Thymus (tissue), 11 donors: ENCODE results near the gene DDAH1. TPM values are rescaled to one million over a fixed set of nuclear protein-coding genes. Genes with fewer than 3 reads are reported as not detected.
A peak's percentile ranks its signal among the peaks of the same experiment; 100 is the strongest.

Source experiments
- DNase-seq, 9 donors: peaks; one replicate each; pipeline ENCODE4 v3.0.0-alpha.2; 2013; ENCODE audit warnings: low spot score in 9 of 9, low read depth in 6 of 9, missing footprints in 1 of 9
- H3K27ac ChIP-seq, 2 donors: one replicate each; pipeline ENCODE4 v1.5.1; 2013; ENCODE audit warnings: control low read depth in 1 of 2, low read depth in 1 of 2, low read length in 1 of 2, mild to moderate bottlenecking in 1 of 2, moderate library complexity in 1 of 2
- H3K27me3 ChIP-seq, 2 donors: one replicate each; pipeline ENCODE4 v1.5.1; 2013; ENCODE audit warnings: low read length in 1 of 2; ENCODE audit not compliant: control insufficient read depth in 2 of 2, insufficient read depth in 1 of 2
- H3K36me3 ChIP-seq, 2 donors: one replicate each; pipeline ENCODE4 v1.5.1; 2013; ENCODE audit warnings: low read length in 1 of 2, mild to moderate bottlenecking in 1 of 2, moderate library complexity in 1 of 2; ENCODE audit not compliant: control insufficient read depth in 2 of 2, insufficient read depth in 2 of 2
- H3K4me1 ChIP-seq, 2 donors: one replicate each; pipeline ENCODE4 v1.5.1; 2013; ENCODE audit warnings: low read length in 2 of 2; ENCODE audit not compliant: control insufficient read depth in 2 of 2, insufficient read depth in 2 of 2
- H3K4me3 ChIP-seq, 2 donors: one replicate each; pipeline ENCODE4 v1.5.1; 2013; ENCODE audit warnings: low read length in 2 of 2, control low read depth in 1 of 2, mild to moderate bottlenecking in 1 of 2
- H3K9me3 ChIP-seq, 2 donors: one replicate each; pipeline ENCODE4 v1.5.1; 2013; ENCODE audit warnings: low read length in 1 of 2, mild to moderate bottlenecking in 1 of 2; ENCODE audit not compliant: control insufficient read depth in 2 of 2, insufficient read depth in 1 of 2
- WGBS: extraction: QIAGEN DNeasy Blood & Tissue Kit; methylation state at CpG from one replicate; pipeline ENCODE4 v1.1.7; 2013; 5-methylcytosine and 5-hydroxymethylcytosine counted together
- polyA plus RNA-seq: library from polyadenylated mRNA; stranded (reverse); fragments of 200-250 nt; gene quantifications from one replicate; pipeline ENCODE4 v1.2.3, GENCODE V29; 2013
- total RNA-seq: library from RNA; stranded (reverse); fragments of 120-200 nt; gene quantifications from one replicate; pipeline ENCODE4 v1.2.4, GENCODE V29; 2013
- donor health status: healthy.

Gene DDAH1
- total and polyA plus RNA-seq, 2 donors, result 0.99 to 2.4 TPM

DNA sequence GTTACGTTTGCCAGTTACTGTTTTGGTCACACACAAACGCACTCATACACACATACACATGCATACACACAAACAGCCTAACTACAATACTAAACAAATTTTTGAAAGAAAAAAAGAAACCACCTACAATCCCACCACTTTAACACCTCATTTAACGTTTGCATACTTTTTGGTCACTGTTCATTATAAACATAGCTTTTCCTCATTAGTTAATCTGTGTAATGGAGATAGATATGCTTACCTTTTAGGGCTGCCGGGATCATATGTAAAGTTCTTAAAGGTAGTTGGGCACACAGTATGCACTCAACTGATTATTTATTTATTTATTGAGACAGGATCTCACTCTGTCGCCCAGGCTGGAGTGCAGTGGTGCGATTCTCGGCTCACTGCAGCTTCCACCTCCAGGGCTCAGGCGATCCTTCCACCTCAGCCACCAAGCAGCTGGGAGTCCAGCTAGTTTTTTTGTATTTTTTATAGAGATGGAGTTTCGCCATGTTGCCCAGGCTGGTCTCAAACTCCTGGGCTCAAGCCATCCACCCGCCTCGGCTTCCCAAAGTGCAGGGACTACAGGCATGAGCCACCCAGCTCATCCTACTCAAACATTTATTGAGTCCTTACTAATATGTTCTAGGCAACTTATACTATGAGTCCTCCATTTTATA lies 187.8 kb downstream of the DDAH1 start:
- H3K27me3 ChIP-seq, result peaks cover 0 to 4% of the 10 kb centered on the region in 2 donors
- H3K4me1 ChIP-seq, result peaks cover 2 to 4% of the 10 kb centered on the region in 2 donors
- H3K36me3 ChIP-seq, result peaks cover 0 to under 1% of the 10 kb centered on the region in 2 donors
- DNase-seq, result no peak
- peaks cover 0 to 3% of the 10 kb centered on the region in 2 donors for H3K9me3 ChIP-seq
- peak overlapping the region; percentile 82 to 94 for H3K27ac ChIP-seq
- 71% methylated on average over 11 of the region's 11 CpGs for WGBS
- H3K4me3 ChIP-seq, result peak overlapping the region; percentile 64 to 96

DNA sequence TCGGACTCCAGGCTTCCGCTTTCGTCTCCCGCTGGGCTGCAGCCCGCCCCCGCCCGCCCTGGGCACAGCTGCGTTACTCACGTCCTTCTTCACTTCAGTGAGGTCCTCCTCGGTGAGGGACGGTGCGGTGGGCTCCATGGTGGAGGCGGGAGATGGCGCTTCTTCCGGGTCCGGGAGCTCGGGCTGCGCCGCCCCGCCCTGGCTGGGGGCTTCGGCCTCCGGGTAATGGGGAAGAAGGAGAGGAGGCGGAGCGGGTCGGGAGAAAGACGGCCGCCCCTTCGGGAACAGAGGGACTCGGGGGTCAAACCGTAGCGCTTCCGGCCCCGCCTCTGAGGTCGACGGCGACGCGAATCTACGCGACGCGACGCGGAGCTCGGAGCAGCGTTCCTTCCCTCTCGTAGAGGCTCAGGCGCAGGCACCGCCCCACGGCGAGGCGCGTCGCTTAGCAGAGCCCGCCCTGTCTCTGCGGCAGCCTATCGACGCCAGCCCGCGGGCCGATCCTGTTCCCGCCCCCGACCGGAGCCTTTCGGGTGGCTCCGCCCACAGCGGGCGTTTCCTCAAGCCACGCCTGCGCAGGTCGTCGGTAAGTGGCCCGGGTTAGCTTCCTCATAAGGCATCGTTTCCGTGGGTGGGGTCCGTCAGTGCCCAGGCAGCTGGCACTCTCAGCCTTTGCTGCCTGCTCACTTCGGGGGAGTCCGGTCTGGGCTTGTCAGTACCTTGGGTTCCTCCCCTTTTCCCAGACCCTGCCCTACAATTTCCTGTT lies 188.6 kb downstream of the DDAH1 start, which contains the start of gene BCL10:
TSS of gene BCL10 (minus strand) at position 418 of the 763 bp plus-strand sequence. CDS start at position 138, 280 bp downstream.
- peak within 1 kb of the TSS; percentile 64 to 96 for H3K4me3 ChIP-seq
- WGBS, result under 1% methylated on average over 78 of the region's 78 CpGs
- peak; percentile 90 to 98 (median 96) for DNase-seq
- peaks cover 0 to 3% of the 10 kb centered on the region in 2 donors for H3K9me3 ChIP-seq
- peaks cover 0 to 2% of the 10 kb centered on the region in 2 donors for H3K36me3 ChIP-seq
- H3K27ac ChIP-seq, result peak within 1 kb of the TSS; percentile 94 to 97
- H3K4me1 ChIP-seq, result peaks cover 2 to 4% of the 10 kb centered on the region in 2 donors
- H3K27me3 ChIP-seq, result peaks cover 0 to 4% of the 10 kb centered on the region in 2 donors

DNA sequence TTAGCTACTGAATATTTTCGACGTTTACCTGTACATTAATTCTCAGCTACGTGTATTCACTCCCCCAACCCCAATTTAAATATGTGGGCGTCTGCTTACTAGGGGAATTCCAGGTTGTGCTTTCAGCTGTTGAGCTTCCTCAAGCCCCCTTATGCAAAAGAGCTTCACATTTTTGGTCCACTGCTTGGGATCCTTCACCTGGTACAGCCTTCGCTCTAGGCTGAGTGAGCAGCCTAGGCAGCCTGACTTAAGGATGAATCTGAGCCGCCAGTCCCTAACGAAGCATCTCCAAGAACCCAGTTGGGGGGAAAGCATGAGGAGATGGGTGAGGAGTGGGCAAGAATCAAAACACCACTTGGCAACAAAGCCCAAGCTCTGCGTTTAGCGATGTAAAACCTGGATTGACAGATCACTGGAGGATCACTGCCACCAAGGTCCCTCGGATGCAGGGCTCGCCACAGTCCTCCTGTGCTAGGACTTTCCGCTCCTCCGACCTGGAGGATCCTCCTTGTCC lies 189.2 kb downstream of the DDAH1 start:
- H3K4me1 ChIP-seq, result peaks cover 2 to 4% of the 10 kb centered on the region in 2 donors
- WGBS, result 3% methylated on average over 13 of the region's 13 CpGs
- peaks cover 0 to 3% of the 10 kb centered on the region in 2 donors for H3K9me3 ChIP-seq
- peak overlapping the region; percentile 64 to 96 for H3K4me3 ChIP-seq
- peak overlapping the region; percentile 94 to 97 for H3K27ac ChIP-seq
- H3K36me3 ChIP-seq, result peaks cover 3 to 8% of the 10 kb centered on the region in 2 donors
- peak in 1 of 9 donors; percentile 25 for DNase-seq
- H3K27me3 ChIP-seq, result peaks cover 0 to 4% of the 10 kb centered on the region in 2 donors

- DNase-seq, result peak in 1 of 9 donors; percentile 14
- Histone ChIP-seq H3K36me3 (peaks cover 6 to 16% of the 10 kb centered on the region in 2 donors), H3K9me3 (peaks cover 0 to 3% of the 10 kb centered on the region in 2 donors), H3K27me3 (peaks cover 0 to 4% of the 10 kb centered on the region in 2 donors), H3K27ac (peak overlapping the region in 1 of 2 donors; percentile 94), H3K4me3 (peak overlapping the region; percentile 64 to 96), H3K4me1 (peaks cover 2 to 4% of the 10 kb centered on the region in 2 donors)
- 100% methylated on average over 1 of the region's 1 CpG for WGBS
These were observed 189.9 kb downstream of the DDAH1 start for GRCh38 chr1:85274969-85275453.

GRCh38 chr1:85273397-85273796 lies 191.6 kb downstream of the DDAH1 start:
- no peak overlapping the region for H3K27ac ChIP-seq
- H3K36me3 ChIP-seq, result peaks cover 17 to 29% of the 10 kb centered on the region in 2 donors
- H3K27me3 ChIP-seq, result no peaks in the 10 kb centered on the region
- peaks cover 0 to 3% of the 10 kb centered on the region in 2 donors for H3K9me3 ChIP-seq
- peaks cover 2 to 4% of the 10 kb centered on the region in 2 donors for H3K4me1 ChIP-seq
- no peak overlapping the region for H3K4me3 ChIP-seq
- no peak for DNase-seq

- Histone ChIP-seq H3K36me3 (peaks cover 25 to 50% of the 10 kb centered on the region in 2 donors), H3K27me3 (no peaks in the 10 kb centered on the region), H3K27ac (no peak overlapping the region), H3K4me1 (no peaks in the 10 kb centered on the region), H3K9me3 (no peaks in the 10 kb centered on the region), H3K4me3 (no peak overlapping the region)
- 97% methylated on average over 5 of the region's 5 CpGs for WGBS
- DNase-seq, result no peak
These were observed 196.0 kb downstream of the DDAH1 start for GRCh38 chr1:85268801-85269585.

Other genes with a start within 250 kb of the DDAH1 start
- gene C1orf52, start 205.5 kb downstream of the DDAH1 start, total RNA-seq, result 22.5 TPM
- gene C1orf52, start 205.5 kb downstream of the DDAH1 start, polyA plus RNA-seq, result 54.8 TPM
- gene BCL10, start 188.5 kb downstream of the DDAH1 start, total RNA-seq, result 17.6 TPM
- gene BCL10, start 188.5 kb downstream of the DDAH1 start, polyA plus RNA-seq, result 14.9 TPM
- 1.5 TPM for gene CCN1, start 115.6 kb upstream of the DDAH1 start, total RNA-seq
- gene CCN1, start 115.6 kb upstream of the DDAH1 start, polyA plus RNA-seq, result 75.8 TPM
- 10.0 TPM for gene ZNHIT6, start 243.3 kb upstream of the DDAH1 start, total RNA-seq
- 14.1 TPM for gene ZNHIT6, start 243.3 kb upstream of the DDAH1 start, polyA plus RNA-seq